GM12864 (cell line): ENCODE measurements around the gene DDX17.

ENCODE experiments used
- DNase-seq: peaks from one replicate; pipeline ENCODE4 v3.0.0-alpha.2; 2011; ENCODE audit warnings: low read depth
- H3K4me3 ChIP-seq: 2 replicates; pipeline ENCODE4 v1.5.1; 2011; ENCODE audit warnings: mild to moderate bottlenecking, low read depth, low read length, control low read depth
- TF ChIP-seq, protein P1 (sequence below): IDR thresholded peaks from 2 replicates; pipeline ENCODE4 v1.5.1; 2011; ENCODE audit warnings: low read depth, mild to moderate bottlenecking, moderate library complexity, low read length, control low read depth, inconsistent platforms; ENCODE audit errors: missing control alignments

The DDX17 gene

DNA sequence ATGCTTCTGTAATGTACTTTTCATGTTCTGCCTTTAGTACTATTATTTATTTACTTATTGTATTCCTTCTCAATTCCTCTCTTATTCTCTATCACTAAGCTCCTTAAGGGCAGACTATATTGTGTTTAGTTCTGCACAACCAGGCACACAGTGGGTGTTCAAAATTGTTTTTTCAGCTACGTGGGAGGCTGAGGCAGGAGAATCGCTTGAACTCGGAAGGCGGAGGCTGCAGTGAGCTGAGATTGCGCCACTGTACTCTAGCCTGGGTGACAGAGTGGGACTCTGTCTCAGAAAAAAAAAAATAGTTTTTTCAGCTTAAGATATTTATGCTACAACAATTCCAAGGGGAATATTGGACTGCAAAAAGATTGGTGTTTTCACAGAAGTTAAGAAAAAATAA, 17.4 kb upstream of the DDX17 start:
- no peak for DNase-seq
- TF ChIP-seq, protein P1, sequence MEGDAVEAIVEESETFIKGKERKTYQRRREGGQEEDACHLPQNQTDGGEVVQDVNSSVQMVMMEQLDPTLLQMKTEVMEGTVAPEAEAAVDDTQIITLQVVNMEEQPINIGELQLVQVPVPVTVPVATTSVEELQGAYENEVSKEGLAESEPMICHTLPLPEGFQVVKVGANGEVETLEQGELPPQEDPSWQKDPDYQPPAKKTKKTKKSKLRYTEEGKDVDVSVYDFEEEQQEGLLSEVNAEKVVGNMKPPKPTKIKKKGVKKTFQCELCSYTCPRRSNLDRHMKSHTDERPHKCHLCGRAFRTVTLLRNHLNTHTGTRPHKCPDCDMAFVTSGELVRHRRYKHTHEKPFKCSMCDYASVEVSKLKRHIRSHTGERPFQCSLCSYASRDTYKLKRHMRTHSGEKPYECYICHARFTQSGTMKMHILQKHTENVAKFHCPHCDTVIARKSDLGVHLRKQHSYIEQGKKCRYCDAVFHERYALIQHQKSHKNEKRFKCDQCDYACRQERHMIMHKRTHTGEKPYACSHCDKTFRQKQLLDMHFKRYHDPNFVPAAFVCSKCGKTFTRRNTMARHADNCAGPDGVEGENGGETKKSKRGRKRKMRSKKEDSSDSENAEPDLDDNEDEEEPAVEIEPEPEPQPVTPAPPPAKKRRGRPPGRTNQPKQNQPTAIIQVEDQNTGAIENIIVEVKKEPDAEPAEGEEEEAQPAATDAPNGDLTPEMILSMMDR = no peak
- H3K4me3 ChIP-seq = no peak overlapping the region

DNA sequence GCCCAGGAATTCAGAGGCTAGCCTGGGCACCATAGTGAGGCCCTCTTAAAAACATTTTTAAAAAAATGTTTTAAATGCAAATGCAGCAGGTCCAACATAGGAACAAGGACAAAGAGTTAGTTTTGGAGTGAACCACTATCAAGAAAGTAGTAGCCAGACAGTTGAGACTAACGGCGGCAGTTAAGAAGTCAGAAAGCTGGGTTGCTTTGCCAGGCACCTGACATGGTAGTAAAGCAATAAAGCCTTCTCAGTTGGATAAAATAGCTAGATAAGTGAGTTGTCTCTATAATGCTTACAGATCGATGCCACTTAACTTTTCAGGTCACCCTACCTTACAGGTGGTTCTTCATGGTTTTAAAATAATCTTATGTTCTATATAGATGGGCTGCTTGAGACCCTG, 16.9 kb upstream of the DDX17 start:
- TF ChIP-seq, protein P1 = no peak
- DNase-seq = no peak
- H3K4me3 ChIP-seq = no peak overlapping the region

DNA sequence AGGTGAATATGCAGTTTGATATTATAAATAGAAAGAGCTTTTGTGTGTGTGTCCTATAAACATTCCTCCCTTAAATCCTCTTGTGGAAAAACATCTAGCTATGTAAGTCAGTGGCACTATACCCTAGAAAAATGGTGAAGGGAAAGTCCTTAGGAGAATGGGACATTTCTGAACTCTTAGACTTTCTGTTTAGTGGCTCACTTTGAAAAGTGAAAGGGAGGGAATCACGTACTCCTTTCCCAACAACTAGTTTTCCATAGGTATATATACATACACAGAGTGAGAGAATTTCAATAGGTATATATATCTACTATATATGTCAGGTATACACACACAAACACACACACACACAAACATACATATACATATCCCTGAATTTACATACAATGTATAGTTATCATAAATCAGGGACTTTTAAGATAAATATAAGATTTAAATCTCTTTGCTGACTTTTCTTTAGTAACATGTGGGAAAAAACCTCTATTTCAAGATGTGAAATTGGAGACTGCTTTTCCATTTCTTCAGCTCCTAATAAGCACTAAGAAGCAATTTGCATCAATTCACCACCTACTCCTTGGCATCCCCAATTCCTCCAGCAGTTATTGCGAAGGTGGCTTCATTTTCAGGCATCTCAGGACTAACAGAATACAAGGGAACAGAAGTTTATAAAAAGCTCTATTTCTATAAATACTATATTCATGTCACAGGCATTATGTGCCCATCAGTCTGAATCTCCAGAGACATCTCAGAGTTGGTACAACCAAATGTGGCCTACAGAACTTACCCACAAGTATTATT, 13.5 kb upstream of the DDX17 start:
- TF ChIP-seq, protein P1 = no peak
- no peak overlapping the region for H3K4me3 ChIP-seq
- DNase-seq = no peak

DNA sequence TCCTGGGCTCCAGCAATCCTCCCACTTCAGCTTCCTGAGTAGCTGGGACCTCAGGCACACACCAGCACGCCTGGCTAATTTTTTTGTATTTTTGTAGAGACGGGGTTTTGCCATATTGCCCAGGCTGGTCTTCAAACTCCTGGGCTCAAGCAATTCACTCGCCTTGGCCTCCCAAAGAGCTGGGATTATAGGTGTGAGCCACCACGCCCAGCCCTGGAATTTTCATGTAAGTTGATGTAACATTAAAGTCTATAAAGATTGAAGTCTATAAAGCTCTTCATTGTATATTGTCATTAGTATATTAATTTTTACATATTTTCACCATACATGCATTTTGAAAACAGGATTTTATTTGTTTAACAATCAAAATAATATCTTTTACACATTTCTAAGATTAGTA, 12.5 kb upstream of the DDX17 start:
- no peak for DNase-seq
- TF ChIP-seq, protein P1 = no peak
- H3K4me3 ChIP-seq = no peak overlapping the region

DNA sequence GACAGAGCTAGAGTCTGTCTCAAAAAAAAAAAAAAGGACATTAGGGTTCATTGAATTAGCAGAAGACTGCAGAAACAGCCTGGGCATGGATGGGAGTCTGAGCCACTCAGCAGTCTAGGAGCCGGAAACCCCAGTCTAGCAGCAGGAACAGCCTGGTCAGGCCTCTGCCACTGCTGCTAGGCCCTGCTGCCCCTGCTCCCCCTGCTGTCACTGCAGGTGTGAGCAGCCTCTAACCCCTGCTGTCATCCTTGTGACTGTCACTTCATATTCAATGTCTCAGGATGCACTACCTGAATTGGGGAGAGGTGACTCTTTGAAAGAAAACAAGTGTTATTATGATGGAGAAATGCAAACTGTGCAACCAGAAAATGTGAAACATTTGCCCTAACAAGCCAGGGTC, 7.0 kb upstream of the DDX17 start:
- H3K4me3 ChIP-seq = no peak overlapping the region
- TF ChIP-seq, protein P1 = peak; percentile 59
- DNase-seq = no peak

DNA sequence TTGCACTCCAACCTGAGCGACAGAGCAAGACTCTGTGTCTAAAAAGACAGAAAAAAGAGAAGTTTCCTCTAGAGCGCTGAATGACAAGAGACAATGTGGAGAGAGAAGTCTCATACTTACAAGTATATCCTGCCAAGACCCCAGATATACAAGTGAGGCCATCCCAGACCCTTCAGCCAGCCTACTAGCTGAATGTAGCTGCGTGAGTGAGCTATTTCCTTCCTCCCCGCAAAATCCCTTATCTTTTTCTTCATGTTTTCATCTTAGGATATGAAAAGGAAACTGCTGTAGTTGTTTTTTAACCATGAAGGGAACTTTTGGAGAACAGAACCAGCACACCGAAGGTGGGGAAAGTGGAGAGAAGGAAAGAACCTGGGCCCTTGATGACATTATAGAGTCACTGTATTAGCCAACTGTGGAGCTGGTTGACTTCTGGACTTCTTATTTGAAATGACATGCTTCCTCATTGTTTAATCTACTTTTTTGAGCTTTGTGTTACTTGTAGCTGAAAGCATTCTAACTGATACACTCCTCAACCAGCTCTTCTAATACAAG, 4.4 kb upstream of the DDX17 start:
- no peak overlapping the region for H3K4me3 ChIP-seq
- TF ChIP-seq, protein P1 = no peak
- no peak for DNase-seq
